OCI-LY1 (cell line): ENCODE results near the gene KCNN4.

Experiments
- H2AFZ ChIP-seq: fragments of 200-600 bp; sonication (generic), shearing (Covaris generic); 2 replicates; pipeline ENCODE4 v1.6.0; 2014; ENCODE audit warnings: antibody characterized with exemption, mild to moderate bottlenecking, low read length
- H3F3A ChIP-seq: fragments of 200-600 bp; sonication (generic), shearing (Covaris generic); 2 replicates; pipeline ENCODE4 v1.6.0; 2014; ENCODE audit warnings: mild to moderate bottlenecking, antibody characterized with exemption, low read length, moderate library complexity; ENCODE audit not compliant: insufficient read depth
- H3K27ac ChIP-seq: fragments of 200-600 bp; sonication (generic); 2 replicates; pipeline ENCODE4 v1.5.1; 2014; ENCODE audit warnings: low read length, mixed run types, mild to moderate bottlenecking, low read depth; ENCODE audit not compliant: poor library complexity, severe bottlenecking
- H3K27me3 ChIP-seq: fragments of 200-600 bp; sonication (generic); 2 replicates; pipeline ENCODE4 v1.6.0; 2014; ENCODE audit warnings: antibody characterized with exemption, mild to moderate bottlenecking, low read length, moderate library complexity; ENCODE audit not compliant: insufficient read depth
- H3K36me3 ChIP-seq: fragments of 200-600 bp; sonication (generic); 2 replicates; pipeline ENCODE4 v1.6.1; 2014; ENCODE audit warnings: mild to moderate bottlenecking, antibody characterized with exemption, low read length, moderate library complexity, mixed read lengths; ENCODE audit not compliant: insufficient read depth
- H3K4me1 ChIP-seq: fragments of 200-600 bp; sonication (generic); 2 replicates; pipeline ENCODE4 v1.5.1; 2014; ENCODE audit warnings: mild to moderate bottlenecking, low read length, moderate library complexity; ENCODE audit not compliant: insufficient read depth, severe bottlenecking
- H3K4me2 ChIP-seq: fragments of 200-600 bp; sonication (generic), shearing (Covaris generic); 2 replicates; pipeline ENCODE4 v1.6.1; 2014; ENCODE audit warnings: low read length
- H3K4me3 ChIP-seq: fragments of 200-600 bp; sonication (generic); 2 replicates; pipeline ENCODE4 v1.5.1; 2014; ENCODE audit warnings: low read length, low read depth, mild to moderate bottlenecking, mixed read lengths; ENCODE audit not compliant: poor library complexity, severe bottlenecking
- H3K79me2 ChIP-seq: fragments of 200-600 bp; shearing (Covaris generic); 2 replicates; pipeline ENCODE4 v1.6.1; 2016; ENCODE audit warnings: mixed run types, low read length, mixed read lengths; ENCODE audit not compliant: insufficient read depth
- H3K9ac ChIP-seq: fragments of 200-600 bp; sonication (generic), shearing (Covaris generic); 2 replicates; pipeline ENCODE4 v1.6.1; 2014; ENCODE audit warnings: mild to moderate bottlenecking, low read length, mixed read lengths
- H3K9me2 ChIP-seq: fragments of 200-600 bp; sonication (generic), shearing (Covaris generic); 2 replicates; pipeline ENCODE4 v1.6.1; 2014; ENCODE audit warnings: low read depth, mild to moderate bottlenecking, low read length, mixed read lengths
- H3K9me3 ChIP-seq: fragments of 200-600 bp; shearing (Covaris generic); 2 replicates; pipeline ENCODE4 v1.6.1; 2014; ENCODE audit warnings: low read length, mixed read lengths
- H4K20me1 ChIP-seq: fragments of 200-600 bp; sonication (generic), shearing (Covaris generic); 2 replicates; pipeline ENCODE4 v1.6.0; 2016; ENCODE audit warnings: mild to moderate bottlenecking, low read length; ENCODE audit not compliant: insufficient read depth
- EZH2 ChIP-seq: fragments of 200-600 bp; sonication (generic), shearing (Covaris generic); IDR thresholded peaks from 2 replicates; pipeline ENCODE4 v1.8.0; 2017; ENCODE audit warnings: borderline replicate concordance, mixed run types, mild to moderate bottlenecking, antibody characterized with exemption, low read length, moderate library complexity, mixed read lengths
- TF ChIP-seq, protein P1 (sequence below): fragments of 200-600 bp; sonication (generic), shearing (Covaris generic); IDR thresholded peaks from 2 replicates; pipeline ENCODE4 v1.5.1; 2017; ENCODE audit warnings: mild to moderate bottlenecking, antibody characterized with exemption, low read length, moderate library complexity, mixed read lengths

KCNN4 gene

DNA sequence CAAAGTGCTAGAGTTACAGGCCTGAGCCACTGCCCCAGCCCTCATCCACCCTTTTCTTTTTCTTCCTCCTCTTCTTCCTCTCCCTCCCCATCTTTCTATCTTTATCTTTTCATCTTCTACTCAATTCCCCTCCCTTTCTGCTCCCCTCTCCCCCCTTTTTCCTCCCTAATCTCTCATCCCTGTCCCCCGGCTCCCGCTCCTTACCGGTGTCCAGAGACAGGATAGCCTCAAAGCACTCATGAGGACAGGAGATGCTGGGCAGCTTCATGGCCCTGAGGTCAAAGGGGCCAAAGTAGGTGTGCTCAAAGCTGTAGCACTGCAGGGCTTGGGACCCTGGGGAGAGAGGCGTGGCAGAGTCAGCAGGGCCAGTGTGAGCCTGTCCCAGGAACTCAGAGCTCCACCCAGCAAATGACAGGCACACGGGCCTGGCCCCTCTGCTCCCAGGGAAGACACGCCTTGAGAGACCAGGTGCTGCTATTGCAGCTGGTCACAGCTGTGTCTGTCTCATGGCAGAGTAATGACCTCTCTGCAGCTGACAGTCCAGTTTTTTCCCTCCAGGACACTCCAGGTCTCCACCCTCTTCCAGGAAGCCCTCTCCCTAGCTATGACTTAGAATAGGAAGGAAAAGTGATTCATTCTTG, 18.8 kb upstream of the KCNN4 start:
- Histone ChIP-seq H2AFZ (no peak overlapping the region), H3K36me3 (no peaks in the 10 kb centered on the region), H3K9ac (no peak overlapping the region), H3K4me2 (no peak overlapping the region), H3K27ac (no peak overlapping the region), H3K79me2 (no peaks in the 10 kb centered on the region), H3K9me3 (no peaks in the 10 kb centered on the region), H3F3A (no peaks in the 10 kb centered on the region), H3K27me3 (no peaks in the 10 kb centered on the region), H4K20me1 (no peaks in the 10 kb centered on the region), H3K4me3 (no peak overlapping the region), H3K4me1 (no peaks in the 10 kb centered on the region), H3K9me2 (no peaks in the 10 kb centered on the region)
- TF ChIP-seq, protein P1, sequence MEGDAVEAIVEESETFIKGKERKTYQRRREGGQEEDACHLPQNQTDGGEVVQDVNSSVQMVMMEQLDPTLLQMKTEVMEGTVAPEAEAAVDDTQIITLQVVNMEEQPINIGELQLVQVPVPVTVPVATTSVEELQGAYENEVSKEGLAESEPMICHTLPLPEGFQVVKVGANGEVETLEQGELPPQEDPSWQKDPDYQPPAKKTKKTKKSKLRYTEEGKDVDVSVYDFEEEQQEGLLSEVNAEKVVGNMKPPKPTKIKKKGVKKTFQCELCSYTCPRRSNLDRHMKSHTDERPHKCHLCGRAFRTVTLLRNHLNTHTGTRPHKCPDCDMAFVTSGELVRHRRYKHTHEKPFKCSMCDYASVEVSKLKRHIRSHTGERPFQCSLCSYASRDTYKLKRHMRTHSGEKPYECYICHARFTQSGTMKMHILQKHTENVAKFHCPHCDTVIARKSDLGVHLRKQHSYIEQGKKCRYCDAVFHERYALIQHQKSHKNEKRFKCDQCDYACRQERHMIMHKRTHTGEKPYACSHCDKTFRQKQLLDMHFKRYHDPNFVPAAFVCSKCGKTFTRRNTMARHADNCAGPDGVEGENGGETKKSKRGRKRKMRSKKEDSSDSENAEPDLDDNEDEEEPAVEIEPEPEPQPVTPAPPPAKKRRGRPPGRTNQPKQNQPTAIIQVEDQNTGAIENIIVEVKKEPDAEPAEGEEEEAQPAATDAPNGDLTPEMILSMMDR: no peak
- no peak for TF ChIP-seq EZH2

DNA sequence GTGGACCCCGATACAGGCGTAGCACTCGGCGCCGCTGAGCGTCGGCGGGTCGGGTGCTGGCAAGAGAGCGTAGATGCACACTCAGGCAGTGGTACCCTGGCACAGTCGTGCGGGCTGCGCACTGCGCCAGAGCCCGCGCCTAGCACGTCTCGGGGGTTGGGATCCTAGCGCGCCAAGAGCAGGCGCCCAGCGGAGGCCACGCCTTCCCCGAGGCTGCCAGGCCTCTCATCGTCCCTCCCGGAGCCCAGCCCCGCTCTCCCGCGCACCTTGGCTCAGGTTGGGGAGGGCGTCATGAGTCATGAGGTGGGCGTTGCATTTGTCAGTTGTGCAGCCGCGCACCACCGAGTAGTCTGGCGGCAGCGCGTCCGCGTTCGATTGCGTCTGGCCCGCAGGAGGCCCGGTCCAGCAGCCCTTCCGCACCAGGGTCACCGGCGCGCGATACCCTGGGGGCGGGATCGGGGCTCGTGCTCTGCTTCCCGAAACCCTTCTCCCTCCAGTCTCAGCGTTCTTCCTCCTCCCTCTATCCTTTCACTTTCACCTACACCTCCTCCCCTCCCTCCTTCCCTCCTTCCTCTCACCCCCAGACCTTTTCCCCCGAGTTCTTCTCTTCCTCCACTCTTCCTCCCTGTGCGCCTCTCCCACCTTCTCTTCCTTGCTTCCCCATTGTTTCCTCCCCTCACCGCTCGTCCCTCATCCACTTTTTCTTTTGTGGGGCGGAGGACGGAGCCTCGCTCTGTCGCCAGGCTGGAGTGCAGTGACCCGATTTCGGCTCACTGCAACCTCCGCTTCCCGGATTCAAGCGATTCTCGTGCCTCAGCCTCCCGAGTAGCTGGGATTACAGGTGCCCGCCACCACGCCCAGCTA, 18.0 kb upstream of the KCNN4 start:
- Histone ChIP-seq H3K4me2 (no peak overlapping the region), H3K27ac (no peak overlapping the region)

DNA sequence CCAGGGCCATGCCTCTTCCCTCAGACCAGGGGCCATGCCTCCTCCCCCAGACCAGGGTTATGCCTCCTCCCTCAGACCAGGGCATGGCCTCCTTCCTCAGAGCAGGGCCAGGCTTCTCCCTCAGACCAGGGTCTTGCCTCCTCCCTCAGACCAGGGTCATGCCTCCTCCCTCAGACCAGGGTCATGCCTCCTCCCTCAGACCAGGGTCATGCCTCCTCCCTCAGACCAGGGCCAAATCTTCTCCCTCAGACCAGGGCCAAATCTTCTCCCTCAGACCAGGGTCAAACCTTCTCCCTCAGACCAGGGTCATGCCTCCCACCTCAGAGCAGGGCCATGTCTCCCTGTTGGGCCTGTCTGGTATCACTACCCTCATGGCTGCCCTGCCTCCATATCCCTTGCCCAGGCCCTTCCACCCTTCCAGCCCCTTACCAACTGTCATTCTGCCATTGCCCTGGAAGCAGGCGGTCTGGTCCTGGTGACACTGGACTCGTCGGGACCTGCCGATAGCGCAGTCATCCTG, 17.3 kb upstream of the KCNN4 start:
- TF ChIP-seq EZH2: no peak
- TF ChIP-seq, protein P1: no peak
- H3K4me3 ChIP-seq: no peak overlapping the region
- H3K4me2 ChIP-seq: no peak overlapping the region

More for the DNA sequence above, 18.0 kb upstream of the KCNN4 start:
- H3K9me3 ChIP-seq: no peaks in the 10 kb centered on the region
- H3F3A ChIP-seq: no peaks in the 10 kb centered on the region
- H3K9ac ChIP-seq: no peak overlapping the region
- H3K79me2 ChIP-seq: no peaks in the 10 kb centered on the region
- no peaks in the 10 kb centered on the region for H3K9me2 ChIP-seq
- H4K20me1 ChIP-seq: no peaks in the 10 kb centered on the region
- H2AFZ ChIP-seq: no peak overlapping the region
- H3K36me3 ChIP-seq: no peaks in the 10 kb centered on the region
- TF ChIP-seq, protein P1: no peak
- TF ChIP-seq EZH2: no peak
- no peak overlapping the region for H3K4me3 ChIP-seq
- H3K4me1 ChIP-seq: no peaks in the 10 kb centered on the region
- H3K27me3 ChIP-seq: no peaks in the 10 kb centered on the region

More for the DNA sequence above, 17.3 kb upstream of the KCNN4 start:
- Histone ChIP-seq H4K20me1 (no peaks in the 10 kb centered on the region), H3K4me1 (no peaks in the 10 kb centered on the region), H3K27ac (no peak overlapping the region), H3K9me3 (no peaks in the 10 kb centered on the region), H3K79me2 (no peaks in the 10 kb centered on the region), H3K36me3 (no peaks in the 10 kb centered on the region), H2AFZ (no peak overlapping the region), H3F3A (no peaks in the 10 kb centered on the region), H3K9ac (no peak overlapping the region), H3K27me3 (no peaks in the 10 kb centered on the region), H3K9me2 (no peaks in the 10 kb centered on the region)
